Erythroblast (primary cell): ENCODE measurements around the gene NSD2.

Experiments used
- GATA1 ChIP-seq: IDR thresholded peaks from 2 replicates; pipeline ENCODE4 v1.6.1; 2011; ENCODE audit warnings: low read depth, mild to moderate bottlenecking, control low read depth, low read length, moderate library complexity
- POLR2A ChIP-seq: IDR thresholded peaks from 2 replicates; pipeline ENCODE4 v1.6.1; 2011; ENCODE audit warnings: mild to moderate bottlenecking, low read length

DNA sequence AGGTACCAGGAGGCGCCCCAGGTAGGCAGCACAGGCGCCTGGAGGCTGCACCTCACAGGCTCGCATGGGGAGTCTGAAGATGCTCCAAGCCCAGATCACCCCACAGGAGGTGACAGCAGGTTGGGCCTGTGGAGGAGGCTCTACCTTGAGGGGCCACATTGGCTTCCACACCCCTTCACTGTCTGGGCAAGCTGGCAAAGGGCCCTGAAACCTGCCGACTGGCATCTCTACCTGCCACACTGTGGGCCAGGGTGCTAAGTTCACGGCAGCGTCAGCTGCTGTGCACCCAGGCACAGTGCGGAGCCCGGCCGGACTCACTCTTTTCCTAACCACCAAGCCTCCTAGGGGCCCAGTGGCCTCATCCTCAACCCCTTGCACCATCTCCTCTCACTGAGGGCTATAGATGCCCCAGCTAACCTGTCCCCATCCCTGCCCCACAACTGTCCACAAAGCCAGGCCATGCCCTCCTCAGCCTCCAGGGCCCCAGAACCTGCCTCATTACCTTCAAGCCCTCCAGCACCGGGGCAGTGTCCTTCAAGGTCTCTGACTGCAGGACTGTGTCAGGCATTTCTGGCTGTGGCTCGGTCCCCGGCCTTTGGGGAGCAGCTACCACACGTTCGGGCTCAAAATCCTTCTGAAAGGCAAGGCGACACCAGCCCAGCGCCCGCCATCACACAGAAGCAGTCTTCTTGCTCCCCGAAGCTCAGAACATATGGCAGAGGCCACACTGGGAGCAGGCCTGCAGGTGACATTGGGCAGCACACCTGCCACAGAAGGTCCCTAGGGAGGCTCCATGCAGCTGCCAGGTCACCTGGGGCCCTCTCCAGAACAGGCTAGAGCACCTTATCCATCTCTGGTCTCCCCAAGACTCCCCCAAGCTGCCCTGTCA lies 49.3 kb upstream of the NSD2 start:
- no peak for TF ChIP-seq POLR2A
- TF ChIP-seq GATA1, result no peak
